NT2/D1 (cell line): ENCODE measurements around the gene KCTD15.

Experiments used
- DNase-seq: peaks from one replicate; pipeline ENCODE4 v3.0.0-alpha.2; 2011; ENCODE audit warnings: low read depth, low spot score
- H3K27me3 ChIP-seq: 2 replicates; pipeline ENCODE4 v1.6.0; 2011; ENCODE audit warnings: mild to moderate bottlenecking; ENCODE audit not compliant: insufficient read length, insufficient read depth
- H3K36me3 ChIP-seq: 2 replicates; pipeline ENCODE4 v1.6.1; 2011; ENCODE audit warnings: mild to moderate bottlenecking, low read length, mixed read lengths; ENCODE audit not compliant: insufficient read depth, insufficient read length
- H3K4me1 ChIP-seq: 2 replicates; pipeline ENCODE4 v1.5.1; 2011; ENCODE audit not compliant: insufficient read depth, insufficient read length
- H3K4me3 ChIP-seq: 2 replicates; pipeline ENCODE4 v1.5.1; 2011; ENCODE audit warnings: low read depth; ENCODE audit not compliant: insufficient read length
- H3K9ac ChIP-seq: 2 replicates; pipeline ENCODE4 v1.6.0; 2011; ENCODE audit warnings: low read depth; ENCODE audit not compliant: insufficient read length
- H3K9me3 ChIP-seq: 2 replicates; pipeline ENCODE4 v1.5.1; 2011; ENCODE audit warnings: mild to moderate bottlenecking, low read length; ENCODE audit not compliant: insufficient read depth
- SUZ12 ChIP-seq: IDR thresholded peaks from 2 replicates; pipeline ENCODE4 v1.6.1; 2011; ENCODE audit not compliant: insufficient read length, insufficient read depth; ENCODE audit errors: extremely low read depth
- YY1 ChIP-seq: IDR thresholded peaks from 2 replicates; pipeline ENCODE4 v1.6.1; 2011; ENCODE audit not compliant: insufficient read length, insufficient read depth
- ZNF274 ChIP-seq: IDR thresholded peaks from 2 replicates; pipeline ENCODE4 v1.6.1; 2011; ENCODE audit warnings: mild to moderate bottlenecking, low read depth, low read length

The KCTD15 gene

GRCh38 chr19:33805840-33806433, 9.3 kb downstream of the KCTD15 start:
- no peak for DNase-seq
- peaks cover 8% of the 10 kb centered on the region for H3K4me1 ChIP-seq
- peaks cover 94% of the 10 kb centered on the region for H3K36me3 ChIP-seq
- no peak for TF ChIP-seq SUZ12
- no peak for TF ChIP-seq ZNF274
- TF ChIP-seq YY1 = no peak
- no peaks in the 10 kb centered on the region for H3K27me3 ChIP-seq
- H3K9ac ChIP-seq = no peak overlapping the region
- H3K4me3 ChIP-seq = no peak overlapping the region
- H3K9me3 ChIP-seq = no peaks in the 10 kb centered on the region

GRCh38 chr19:33806434-33806881, 9.8 kb downstream of the KCTD15 start:
- Histone ChIP-seq H3K4me1 (peaks cover 3% of the 10 kb centered on the region), H3K36me3 (peaks cover 93% of the 10 kb centered on the region), H3K27me3 (no peaks in the 10 kb centered on the region), H3K9me3 (no peaks in the 10 kb centered on the region), H3K4me3 (no peak overlapping the region), H3K9ac (no peak overlapping the region)
- no peak for DNase-seq
- TF ChIP-seq ZNF274 (no peak), YY1 (no peak), SUZ12 (no peak)

GRCh38 chr19:33808399-33808798, 11.7 kb downstream of the KCTD15 start:
- Histone ChIP-seq H3K4me1 (peaks cover 6% of the 10 kb centered on the region), H3K9me3 (no peaks in the 10 kb centered on the region), H3K36me3 (peaks cover 93% of the 10 kb centered on the region), H3K9ac (no peak overlapping the region), H3K27me3 (no peaks in the 10 kb centered on the region), H3K4me3 (no peak overlapping the region)
- TF ChIP-seq YY1 (no peak), SUZ12 (no peak), ZNF274 (no peak)
- no peak for DNase-seq

GRCh38 chr19:33809960-33810359, 13.3 kb downstream of the KCTD15 start:
- TF ChIP-seq YY1 (no peak), ZNF274 (no peak), SUZ12 (no peak)
- Histone ChIP-seq H3K9me3 (no peaks in the 10 kb centered on the region), H3K4me3 (no peak overlapping the region), H3K36me3 (peaks cover 93% of the 10 kb centered on the region), H3K27me3 (no peaks in the 10 kb centered on the region), H3K9ac (no peak overlapping the region), H3K4me1 (peaks cover 8% of the 10 kb centered on the region)
- no peak for DNase-seq

- Histone ChIP-seq H3K27me3 (no peaks in the 10 kb centered on the region), H3K9ac (no peak overlapping the region), H3K4me3 (no peak overlapping the region), H3K36me3 (peaks cover 87% of the 10 kb centered on the region), H3K9me3 (no peaks in the 10 kb centered on the region), H3K4me1 (peaks cover 7% of the 10 kb centered on the region)
- TF ChIP-seq SUZ12 (no peak), YY1 (no peak), ZNF274 (no peak)
- no peak for DNase-seq
These were observed 14.2 kb downstream of the KCTD15 start for GRCh38 chr19:33810821-33811220.

GRCh38 chr19:33811246-33811645, 14.6 kb downstream of the KCTD15 start:
- no peaks in the 10 kb centered on the region for H3K9me3 ChIP-seq
- no peak overlapping the region for H3K9ac ChIP-seq
- peaks cover 83% of the 10 kb centered on the region for H3K36me3 ChIP-seq
- TF ChIP-seq SUZ12 (no peak), YY1 (no peak), ZNF274 (no peak)
- H3K4me3 ChIP-seq = no peak overlapping the region
- H3K27me3 ChIP-seq = no peaks in the 10 kb centered on the region
- no peak for DNase-seq
- H3K4me1 ChIP-seq = peaks cover 5% of the 10 kb centered on the region

- Histone ChIP-seq H3K36me3 (peaks cover 77% of the 10 kb centered on the region), H3K4me1 (peaks cover 5% of the 10 kb centered on the region), H3K9me3 (no peaks in the 10 kb centered on the region), H3K27me3 (no peaks in the 10 kb centered on the region), H3K4me3 (no peak overlapping the region), H3K9ac (no peak overlapping the region)
- DNase-seq = no peak
- TF ChIP-seq YY1 = no peak
- TF ChIP-seq SUZ12 = no peak
- no peak for TF ChIP-seq ZNF274
These were observed 15.2 kb downstream of the KCTD15 start for GRCh38 chr19:33811736-33812387.
